ENCODE measurements around the gene ZNF273.

ZNF273 gene

GRCh38 chr7:64882341-64883112 lies 20.5 kb upstream of the ZNF273 start:
- no peak for DNase-seq (ENCODE audit: extremely low read depth, low read depth)

GRCh38 chr7:64883113-64883905 lies 19.8 kb upstream of the ZNF273 start:
- no peak for DNase-seq (ENCODE audit: extremely low read depth, low read depth)
- no peak for TF ChIP-seq CTCF (IDR thresholded peaks at IDR 0.05; ENCODE audit: low read depth, low read length)

More at GRCh38 chr7:64882341-64883112, 20.5 kb upstream of the ZNF273 start:
- no peak for TF ChIP-seq CTCF (IDR thresholded peaks at IDR 0.05; ENCODE audit: low read depth, low read length)

- no peak for TF ChIP-seq CTCF (IDR thresholded peaks at IDR 0.05; ENCODE audit: low read depth, low read length)
These were observed 18.8 kb upstream of the ZNF273 start for GRCh38 chr7:64884085-64884912.

GRCh38 chr7:64884913-64885370 lies 18.1 kb upstream of the ZNF273 start:
- no peak for DNase-seq (ENCODE audit: extremely low read depth, low read depth)
- no peak for TF ChIP-seq CTCF (IDR thresholded peaks at IDR 0.05; ENCODE audit: low read depth, low read length)

More at GRCh38 chr7:64884085-64884912, 18.8 kb upstream of the ZNF273 start:
- DNase-seq (ENCODE audit: extremely low read depth, low read depth): no peak

GRCh38 chr7:64885520-64886240 lies 17.4 kb upstream of the ZNF273 start:
- TF ChIP-seq CTCF (IDR thresholded peaks at IDR 0.05; ENCODE audit: low read depth, low read length): no peak
- no peak for DNase-seq (ENCODE audit: extremely low read depth, low read depth)

- no peak for TF ChIP-seq CTCF (IDR thresholded peaks at IDR 0.05; ENCODE audit: low read depth, low read length)
- no peak for DNase-seq (ENCODE audit: extremely low read depth, low read depth)
These were observed 16.0 kb upstream of the ZNF273 start for GRCh38 chr7:64886956-64887545.
